GM12872 (cell line): Measurements from ENCODE around the gene SPINT2.

Experiments
- TF ChIP-seq, protein P1 (sequence below): IDR thresholded peaks from 3 replicates; pipeline ENCODE4 v1.5.1; 2011; ENCODE audit warnings: low read depth, mild to moderate bottlenecking, low read length, moderate library complexity; ENCODE audit not compliant: insufficient read depth

The SPINT2 gene

DNA sequence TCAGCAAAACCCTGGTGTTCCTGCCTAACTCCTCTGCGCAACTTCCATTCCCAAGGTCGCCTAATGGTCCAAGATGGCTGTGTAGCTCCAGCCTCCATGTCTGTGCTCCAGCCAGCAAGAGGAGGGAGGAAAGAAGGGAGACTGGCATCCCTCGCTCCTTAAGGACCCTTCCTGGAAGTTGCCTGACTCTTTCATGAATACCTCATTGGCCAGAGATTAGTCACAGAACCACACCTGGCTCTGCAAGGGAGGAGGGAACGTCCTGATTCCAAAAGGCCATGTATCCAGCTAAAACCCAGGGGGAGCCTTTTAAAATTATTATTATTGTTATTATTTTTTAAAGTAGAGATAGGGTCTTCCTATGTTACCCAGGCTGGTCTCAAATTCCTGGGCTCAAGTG is 60.1 kb downstream of the SPINT2 start:
- TF ChIP-seq, protein P1, sequence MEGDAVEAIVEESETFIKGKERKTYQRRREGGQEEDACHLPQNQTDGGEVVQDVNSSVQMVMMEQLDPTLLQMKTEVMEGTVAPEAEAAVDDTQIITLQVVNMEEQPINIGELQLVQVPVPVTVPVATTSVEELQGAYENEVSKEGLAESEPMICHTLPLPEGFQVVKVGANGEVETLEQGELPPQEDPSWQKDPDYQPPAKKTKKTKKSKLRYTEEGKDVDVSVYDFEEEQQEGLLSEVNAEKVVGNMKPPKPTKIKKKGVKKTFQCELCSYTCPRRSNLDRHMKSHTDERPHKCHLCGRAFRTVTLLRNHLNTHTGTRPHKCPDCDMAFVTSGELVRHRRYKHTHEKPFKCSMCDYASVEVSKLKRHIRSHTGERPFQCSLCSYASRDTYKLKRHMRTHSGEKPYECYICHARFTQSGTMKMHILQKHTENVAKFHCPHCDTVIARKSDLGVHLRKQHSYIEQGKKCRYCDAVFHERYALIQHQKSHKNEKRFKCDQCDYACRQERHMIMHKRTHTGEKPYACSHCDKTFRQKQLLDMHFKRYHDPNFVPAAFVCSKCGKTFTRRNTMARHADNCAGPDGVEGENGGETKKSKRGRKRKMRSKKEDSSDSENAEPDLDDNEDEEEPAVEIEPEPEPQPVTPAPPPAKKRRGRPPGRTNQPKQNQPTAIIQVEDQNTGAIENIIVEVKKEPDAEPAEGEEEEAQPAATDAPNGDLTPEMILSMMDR: no peak

DNA sequence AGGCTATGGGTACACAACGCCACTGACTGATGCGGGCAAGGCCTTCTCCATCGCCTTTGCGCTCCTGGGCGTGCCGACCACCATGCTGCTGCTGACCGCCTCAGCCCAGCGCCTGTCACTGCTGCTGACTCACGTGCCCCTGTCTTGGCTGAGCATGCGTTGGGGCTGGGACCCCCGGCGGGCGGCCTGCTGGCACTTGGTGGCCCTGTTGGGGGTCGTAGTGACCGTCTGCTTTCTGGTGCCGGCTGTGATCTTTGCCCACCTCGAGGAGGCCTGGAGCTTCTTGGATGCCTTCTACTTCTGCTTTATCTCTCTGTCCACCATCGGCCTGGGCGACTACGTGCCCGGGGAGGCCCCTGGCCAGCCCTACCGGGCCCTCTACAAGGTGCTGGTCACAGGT is 62.2 kb downstream of the SPINT2 start:
- TF ChIP-seq, protein P1: no peak

DNA sequence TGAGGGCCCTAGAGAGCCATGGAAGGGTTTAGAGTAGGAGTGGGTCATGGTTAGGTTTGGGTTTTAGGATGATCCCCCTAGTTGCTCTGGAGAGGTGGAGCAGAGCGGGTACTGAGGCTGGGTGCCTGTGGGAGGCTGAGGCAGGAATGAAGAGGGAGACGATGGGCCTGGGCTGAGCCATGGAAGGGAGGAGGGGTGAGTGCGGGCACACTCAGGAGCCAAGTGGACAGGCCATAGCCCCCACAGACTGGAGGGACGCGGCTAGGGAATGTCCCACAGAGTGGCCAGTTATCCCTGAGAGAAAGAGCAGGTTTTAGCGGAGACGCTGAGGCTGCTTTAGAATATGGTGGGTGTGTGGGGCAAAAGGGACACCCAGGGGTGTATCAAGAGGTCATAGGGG is 65.3 kb downstream of the SPINT2 start:
- TF ChIP-seq, protein P1: no peak

DNA sequence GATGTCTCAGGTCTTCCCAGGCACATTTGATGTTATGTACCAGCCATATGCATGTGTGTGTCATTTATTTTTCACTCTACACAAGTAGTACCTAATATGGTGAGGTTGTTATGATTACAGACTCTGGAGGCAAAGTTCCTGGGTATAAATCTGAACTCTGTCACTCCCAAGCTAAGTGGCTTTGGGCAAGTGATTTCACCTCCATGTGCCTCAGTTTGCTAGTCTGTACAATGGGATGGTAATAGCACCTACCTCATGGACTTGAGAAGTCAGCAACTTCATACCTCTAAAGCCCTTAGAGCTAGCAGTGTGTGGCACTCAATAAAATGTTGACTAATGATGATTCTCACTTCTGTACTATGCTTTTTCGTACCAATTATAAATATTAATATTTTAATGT is 67.4 kb downstream of the SPINT2 start:
- TF ChIP-seq, protein P1: no peak

DNA sequence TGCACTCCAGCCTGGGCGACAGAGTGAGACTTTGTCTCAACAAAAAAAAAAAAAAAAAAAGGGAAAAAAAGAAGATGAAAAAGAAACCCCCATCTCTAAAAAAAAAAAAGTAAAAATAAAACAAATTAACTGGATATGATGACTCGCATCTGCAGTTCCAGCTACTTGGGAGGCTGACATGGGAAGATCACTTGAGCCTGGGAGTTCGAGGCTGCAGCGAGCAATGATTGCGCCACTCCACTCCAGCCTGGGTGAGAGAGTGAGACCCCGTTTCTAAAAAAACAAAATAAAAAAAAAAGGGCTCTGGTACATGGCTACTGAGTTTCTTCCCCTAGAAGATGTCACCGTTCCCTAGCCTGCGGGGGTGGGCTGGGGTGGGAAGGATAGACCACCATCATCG is 68.9 kb downstream of the SPINT2 start:
- TF ChIP-seq, protein P1: no peak

DNA sequence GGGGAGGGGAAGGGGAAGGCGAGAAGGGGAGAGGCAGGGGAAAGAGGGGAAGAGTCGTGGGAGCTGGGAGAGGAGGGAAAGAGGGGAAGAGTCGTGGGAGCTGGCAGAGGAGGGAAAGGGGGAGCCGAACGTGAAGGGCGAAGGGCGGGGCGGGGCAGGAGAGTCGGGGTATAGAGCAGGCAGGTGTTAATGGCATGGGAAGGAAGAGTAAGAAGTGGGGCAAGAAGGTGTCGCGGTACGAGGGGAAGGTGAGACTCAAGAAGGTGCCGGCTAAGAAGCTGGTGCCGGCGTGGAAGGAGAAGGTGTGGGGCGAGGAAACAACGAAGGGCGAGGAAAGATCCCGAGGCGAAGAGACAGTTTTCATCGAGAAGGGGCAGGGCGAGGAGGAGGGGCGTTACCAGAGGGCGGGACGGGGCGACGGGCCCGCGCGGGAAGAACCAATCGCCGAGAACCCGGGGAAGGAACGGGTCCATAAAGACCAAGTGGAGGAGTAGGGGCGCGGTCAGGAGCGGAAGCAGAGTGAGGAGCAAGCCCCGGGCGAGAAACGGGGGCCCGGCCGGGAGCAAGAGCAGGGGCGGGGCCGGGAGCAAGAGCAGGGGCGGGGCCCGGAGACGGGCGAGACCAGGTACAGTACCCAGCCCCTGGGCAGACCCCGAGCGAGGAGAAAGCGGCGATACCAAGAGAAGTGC is 71.7 kb downstream of the SPINT2 start:
- TF ChIP-seq, protein P1: no peak

DNA sequence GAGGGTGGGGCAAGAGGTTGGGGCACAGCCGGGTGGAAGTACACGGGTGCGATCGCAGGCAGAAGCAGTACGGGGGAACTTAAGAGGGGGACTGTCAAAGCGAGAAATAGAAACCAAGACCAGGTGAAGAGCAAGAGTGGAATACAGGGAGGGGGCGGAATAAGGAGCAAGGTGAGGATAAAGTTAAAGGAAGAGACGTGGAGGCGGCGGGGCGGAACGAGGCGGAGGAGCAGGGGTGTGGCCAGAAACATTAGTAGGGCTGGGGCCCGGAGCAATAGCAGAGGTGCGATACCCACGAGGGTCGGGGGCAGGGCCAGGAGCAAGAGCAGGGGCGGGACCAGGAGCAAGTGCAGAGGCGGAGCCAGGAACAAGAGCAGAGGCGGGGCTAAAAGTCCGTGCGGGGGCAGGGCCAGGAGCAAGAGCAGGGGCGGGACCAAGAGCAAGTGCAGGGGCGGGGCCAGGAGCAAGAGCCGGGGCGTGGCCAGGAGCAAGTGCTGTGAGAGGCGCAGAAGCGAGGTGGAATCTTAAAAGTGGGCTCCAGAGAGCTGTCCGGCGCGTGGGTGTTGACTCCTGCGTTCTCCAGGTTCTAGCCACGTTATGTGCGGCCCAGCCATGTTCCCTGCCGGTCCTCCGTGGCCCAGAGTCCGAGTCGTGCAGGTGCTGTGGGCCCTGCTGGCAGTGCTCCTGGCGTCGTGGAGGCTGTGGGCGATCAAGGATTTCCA is 72.4 kb downstream of the SPINT2 start:
- TF ChIP-seq, protein P1: no peak
